K562 (cell line): ENCODE measurements around the gene CIB2. TPM values are rescaled to one million over a fixed set of nuclear protein-coding genes. Genes with fewer than 3 reads are reported as not detected.

Experiments used
- ZBTB7A ChIP-seq: IDR thresholded peaks from 2 replicates; pipeline ENCODE4 v1.6.1; 2011; ENCODE audit warnings: low read depth, mild to moderate bottlenecking, low read length, moderate library complexity, borderline replicate concordance; ENCODE audit not compliant: control insufficient read depth
- polyA plus RNA-seq, 8 experiments: library from polyadenylated mRNA; depleted of rRNA in 4 of 8; stranded (reverse) in 5 of 8; unstranded in 3 of 8; fragments of >200 nt; fragmentation: Nextera tagmentation in 2 of 8; fragmentation: Illumina TruSeq in 1 of 8; extraction: Ambion mirVana in 2 of 8; extraction: Trizol in 1 of 8; gene quantifications; 2 replicates each; pipeline versions ENCODE4 v1.2.1 to v1.2.3, GENCODE V29; 2011 to 2014; ENCODE audit warnings: inconsistent platforms in 1 of 8, missing spikeins in 1 of 8
- total RNA-seq, 7 experiments: library from RNA; depleted of rRNA in 6 of 7; stranded (reverse); fragments of >200 nt in 6 of 7; fragmentation: Illumina TruSeq in 2 of 7; extraction: Trizol in 2 of 7; gene quantifications; 2 replicates each; pipeline versions ENCODE4 v1.2.1 to v1.2.3, GENCODE V29; 2011 to 2021; ENCODE audit warnings: low replicate concordance in 1 of 7
- TF ChIP-seq, protein P1 (sequence below), 2 experiments: fragments of 450-650 bp in 1 of 2; sonication (generic) in 1 of 2; formaldehyde crosslinking in 1 of 2; IDR thresholded peaks; 2 replicates each; pipeline versions ENCODE4 v1.7.1 to v1.9.0; 2016 to 2022; ENCODE audit warnings: inconsistent platforms in 1 of 2, mild to moderate bottlenecking in 1 of 2, missing genetic modification reagents in 1 of 2
- TF ChIP-seq, protein P2 (sequence below): fragments of 450-650 bp; formaldehyde crosslinking; IDR thresholded peaks from 2 replicates; pipeline ENCODE4 v1.4.0; 2020; ENCODE audit warnings: mild to moderate bottlenecking, moderate library complexity
- TF ChIP-seq, protein P3 (sequence below): sonication (generic); formaldehyde crosslinking; IDR thresholded peaks from 2 replicates; pipeline ENCODE4 v1.4.0; 2020; ENCODE audit warnings: mild to moderate bottlenecking, missing genetic modification reagents

Gene CIB2
- total and polyA plus RNA-seq, 9 of the 15 experiments (the other 6 are each of a cell fraction or from before 2014, with no cell fraction given) = 1.5 to 37.4 (median 19.4) TPM

DNA sequence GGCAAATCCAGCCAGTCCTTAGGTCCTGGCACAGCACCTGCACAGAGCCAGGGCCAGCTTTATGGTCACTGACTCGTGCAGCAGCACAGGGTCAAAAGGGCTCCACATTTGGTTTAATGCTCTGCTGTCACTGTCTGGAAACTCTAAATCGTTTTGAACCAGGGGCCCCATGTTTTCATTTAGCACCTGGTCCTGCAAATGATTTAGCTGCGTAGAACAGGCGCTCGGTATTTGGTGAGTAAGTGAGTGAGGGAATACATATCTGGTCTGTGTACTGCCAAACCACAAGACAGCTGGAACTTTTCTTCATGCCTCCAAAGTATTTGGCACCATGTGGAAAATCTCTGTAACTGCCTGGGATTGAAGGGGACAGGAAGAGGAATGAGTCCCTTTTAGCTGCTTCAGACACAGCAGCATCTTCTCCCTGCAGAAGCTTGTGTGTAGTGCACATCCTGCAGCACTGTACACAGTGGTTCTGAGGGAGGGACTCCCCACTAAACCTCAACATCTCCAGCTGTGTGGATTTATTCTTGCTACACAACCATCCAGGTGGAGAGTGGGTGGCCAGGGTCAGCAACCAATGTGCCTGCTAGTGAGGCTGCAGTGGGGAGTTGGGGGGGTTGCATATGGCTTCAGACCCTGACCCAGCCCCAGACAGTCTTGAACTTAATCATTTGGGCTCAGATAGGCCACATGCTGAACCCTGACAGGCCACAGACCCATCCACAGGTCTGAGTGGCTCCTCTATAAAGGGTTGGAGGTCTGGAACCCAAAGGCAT is 37.8 kb downstream of the CIB2 start (continued):
- TF ChIP-seq, protein P1, sequence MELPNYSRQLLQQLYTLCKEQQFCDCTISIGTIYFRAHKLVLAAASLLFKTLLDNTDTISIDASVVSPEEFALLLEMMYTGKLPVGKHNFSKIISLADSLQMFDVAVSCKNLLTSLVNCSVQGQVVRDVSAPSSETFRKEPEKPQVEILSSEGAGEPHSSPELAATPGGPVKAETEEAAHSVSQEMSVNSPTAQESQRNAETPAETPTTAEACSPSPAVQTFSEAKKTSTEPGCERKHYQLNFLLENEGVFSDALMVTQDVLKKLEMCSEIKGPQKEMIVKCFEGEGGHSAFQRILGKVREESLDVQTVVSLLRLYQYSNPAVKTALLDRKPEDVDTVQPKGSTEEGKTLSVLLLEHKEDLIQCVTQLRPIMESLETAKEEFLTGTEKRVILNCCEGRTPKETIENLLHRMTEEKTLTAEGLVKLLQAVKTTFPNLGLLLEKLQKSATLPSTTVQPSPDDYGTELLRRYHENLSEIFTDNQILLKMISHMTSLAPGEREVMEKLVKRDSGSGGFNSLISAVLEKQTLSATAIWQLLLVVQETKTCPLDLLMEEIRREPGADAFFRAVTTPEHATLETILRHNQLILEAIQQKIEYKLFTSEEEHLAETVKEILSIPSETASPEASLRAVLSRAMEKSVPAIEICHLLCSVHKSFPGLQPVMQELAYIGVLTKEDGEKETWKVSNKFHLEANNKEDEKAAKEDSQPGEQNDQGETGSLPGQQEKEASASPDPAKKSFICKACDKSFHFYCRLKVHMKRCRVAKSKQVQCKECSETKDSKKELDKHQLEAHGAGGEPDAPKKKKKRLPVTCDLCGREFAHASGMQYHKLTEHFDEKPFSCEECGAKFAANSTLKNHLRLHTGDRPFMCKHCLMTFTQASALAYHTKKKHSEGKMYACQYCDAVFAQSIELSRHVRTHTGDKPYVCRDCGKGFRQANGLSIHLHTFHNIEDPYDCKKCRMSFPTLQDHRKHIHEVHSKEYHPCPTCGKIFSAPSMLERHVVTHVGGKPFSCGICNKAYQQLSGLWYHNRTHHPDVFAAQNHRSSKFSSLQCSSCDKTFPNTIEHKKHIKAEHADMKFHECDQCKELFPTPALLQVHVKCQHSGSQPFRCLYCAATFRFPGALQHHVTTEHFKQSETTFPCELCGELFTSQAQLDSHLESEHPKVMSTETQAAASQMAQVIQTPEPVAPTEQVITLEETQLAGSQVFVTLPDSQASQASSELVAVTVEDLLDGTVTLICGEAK (IDR thresholded peaks at IDR 0.05) = no peak
- TF ChIP-seq, protein P1 (CRISPR knock-in tag; IDR thresholded peaks at IDR 0.05) = no peak
- TF ChIP-seq, protein P2, sequence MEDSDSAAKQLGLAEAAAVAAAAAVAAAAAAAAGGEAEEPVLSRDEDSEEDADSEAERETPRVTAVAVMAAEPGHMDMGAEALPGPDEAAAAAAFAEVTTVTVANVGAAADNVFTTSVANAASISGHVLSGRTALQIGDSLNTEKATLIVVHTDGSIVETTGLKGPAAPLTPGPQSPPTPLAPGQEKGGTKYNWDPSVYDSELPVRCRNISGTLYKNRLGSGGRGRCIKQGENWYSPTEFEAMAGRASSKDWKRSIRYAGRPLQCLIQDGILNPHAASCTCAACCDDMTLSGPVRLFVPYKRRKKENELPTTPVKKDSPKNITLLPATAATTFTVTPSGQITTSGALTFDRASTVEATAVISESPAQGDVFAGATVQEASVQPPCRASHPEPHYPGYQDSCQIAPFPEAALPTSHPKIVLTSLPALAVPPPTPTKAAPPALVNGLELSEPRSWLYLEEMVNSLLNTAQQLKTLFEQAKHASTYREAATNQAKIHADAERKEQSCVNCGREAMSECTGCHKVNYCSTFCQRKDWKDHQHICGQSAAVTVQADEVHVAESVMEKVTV (CRISPR knock-in tag) = no peak
- TF ChIP-seq, protein P3, sequence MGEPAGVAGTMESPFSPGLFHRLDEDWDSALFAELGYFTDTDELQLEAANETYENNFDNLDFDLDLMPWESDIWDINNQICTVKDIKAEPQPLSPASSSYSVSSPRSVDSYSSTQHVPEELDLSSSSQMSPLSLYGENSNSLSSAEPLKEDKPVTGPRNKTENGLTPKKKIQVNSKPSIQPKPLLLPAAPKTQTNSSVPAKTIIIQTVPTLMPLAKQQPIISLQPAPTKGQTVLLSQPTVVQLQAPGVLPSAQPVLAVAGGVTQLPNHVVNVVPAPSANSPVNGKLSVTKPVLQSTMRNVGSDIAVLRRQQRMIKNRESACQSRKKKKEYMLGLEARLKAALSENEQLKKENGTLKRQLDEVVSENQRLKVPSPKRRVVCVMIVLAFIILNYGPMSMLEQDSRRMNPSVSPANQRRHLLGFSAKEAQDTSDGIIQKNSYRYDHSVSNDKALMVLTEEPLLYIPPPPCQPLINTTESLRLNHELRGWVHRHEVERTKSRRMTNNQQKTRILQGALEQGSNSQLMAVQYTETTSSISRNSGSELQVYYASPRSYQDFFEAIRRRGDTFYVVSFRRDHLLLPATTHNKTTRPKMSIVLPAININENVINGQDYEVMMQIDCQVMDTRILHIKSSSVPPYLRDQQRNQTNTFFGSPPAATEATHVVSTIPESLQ (CRISPR knock-in tag) = no peak
- no peak for TF ChIP-seq ZBTB7A
